ENCODE measurements around the gene PEX7.
"Not testable (repeated sequence)": the region's sequence is repeated elsewhere in the genome, so short reads cannot be mapped to it uniquely, and the experiment has no call there.

Gene PEX7

GRCh38 chr6:136812174-136812573, 10.2 kb upstream of the PEX7 start:
- no peak overlapping the region for H3K4me3 ChIP-seq (ENCODE audit: low read depth, low read length)
- no peak for DNase-seq (ENCODE audit: low read depth, low spot score)
- no peak for TF ChIP-seq CTCF (IDR thresholded peaks at IDR 0.05; ENCODE audit: low read depth, low read length)
- in situ Hi-C loops (cut with HindIII; ENCODE audit: low sequenced_read_pairs), result no loop called here

- DNase-seq (ENCODE audit: low read depth, low spot score); H3K4me3 ChIP-seq (ENCODE audit: low read depth, low read length); in situ Hi-C loops (cut with HindIII; ENCODE audit: low sequenced_read_pairs): not testable (repeated sequence)
These were observed 6.8 kb upstream of the PEX7 start for GRCh38 chr6:136815608-136816007.

GRCh38 chr6:136816656-136817055, 5.7 kb upstream of the PEX7 start:
- TF ChIP-seq CTCF (IDR thresholded peaks at IDR 0.05; ENCODE audit: low read depth, low read length), result no peak
- DNase-seq (ENCODE audit: low read depth, low spot score), result no peak
- in situ Hi-C loops (cut with HindIII; ENCODE audit: low sequenced_read_pairs), result no loop called here
- no peak overlapping the region for H3K4me3 ChIP-seq (ENCODE audit: low read depth, low read length)

- no peak for DNase-seq (ENCODE audit: low read depth, low spot score)
- H3K4me3 ChIP-seq (ENCODE audit: low read depth, low read length), result no peak overlapping the region
- in situ Hi-C loops (cut with HindIII; ENCODE audit: low sequenced_read_pairs), result no loop called here
- no peak for TF ChIP-seq CTCF (IDR thresholded peaks at IDR 0.05; ENCODE audit: low read depth, low read length)
These were observed 1.8 kb upstream of the PEX7 start for GRCh38 chr6:136820561-136820960.

GRCh38 chr6:136822046-136822375, 381 bp upstream of the PEX7 start:
- TF ChIP-seq CTCF (IDR thresholded peaks at IDR 0.05; ENCODE audit: low read depth, low read length), result no peak
- in situ Hi-C loops (cut with HindIII; ENCODE audit: low sequenced_read_pairs), result no loop called here
- H3K4me3 ChIP-seq (ENCODE audit: low read depth, low read length), result peak overlapping the region; percentile 65
- no peak for DNase-seq (ENCODE audit: low read depth, low spot score)

- peak overlapping the region; percentile 65 for H3K4me3 ChIP-seq (ENCODE audit: low read depth, low read length)
- TF ChIP-seq CTCF (IDR thresholded peaks at IDR 0.05; ENCODE audit: low read depth, low read length), result no peak
- in situ Hi-C loops (cut with HindIII; ENCODE audit: low sequenced_read_pairs), result no loop called here
- DNase-seq (ENCODE audit: low read depth, low spot score), result no peak
These were observed 802 bp downstream of the PEX7 start for GRCh38 chr6:136823128-136823660.

GRCh38 chr6:136826216-136826615, 3.8 kb downstream of the PEX7 start:
- in situ Hi-C loops (cut with HindIII; ENCODE audit: low sequenced_read_pairs), result no loop called here
- DNase-seq (ENCODE audit: low read depth, low spot score), result no peak
- TF ChIP-seq CTCF (IDR thresholded peaks at IDR 0.05; ENCODE audit: low read depth, low read length), result no peak
- no peak overlapping the region for H3K4me3 ChIP-seq (ENCODE audit: low read depth, low read length)
